Liver (tissue), 9 donors: ENCODE measurements around the gene TAGLN2. TPM values are rescaled to one million over a fixed set of nuclear protein-coding genes. Genes with fewer than 3 reads are reported as not detected.

ENCODE experiments used
- DNase-seq: peaks from one replicate; pipeline ENCODE4 v3.0.0-alpha.2; 2017; ENCODE audit warnings: low spot score
- H3K27ac ChIP-seq, 2 donors: one replicate each; pipeline ENCODE4 v1.7.0; 2013; ENCODE audit warnings: inconsistent platforms in 2 of 2, low read length in 2 of 2, control low read depth in 1 of 2, low read depth in 1 of 2, mild to moderate bottlenecking in 1 of 2
- H3K27me3 ChIP-seq, 4 donors: one replicate each; pipeline versions ENCODE4 v1.6.1 to v1.7.0; 2013; ENCODE audit warnings: low read length in 3 of 4, inconsistent platforms in 1 of 4, mild to moderate bottlenecking in 1 of 4, moderate library complexity in 1 of 4; ENCODE audit not compliant: control insufficient read depth in 4 of 4, insufficient read depth in 4 of 4
- H3K36me3 ChIP-seq, 4 donors: one replicate each; pipeline versions ENCODE4 v1.6.1 to v1.7.0; 2013; ENCODE audit warnings: low read length in 3 of 4, mild to moderate bottlenecking in 3 of 4, low read depth in 1 of 4, moderate library complexity in 1 of 4; ENCODE audit not compliant: control insufficient read depth in 4 of 4, insufficient read depth in 3 of 4
- H3K4me1 ChIP-seq, 4 donors: one replicate each; pipeline versions ENCODE4 v1.6.1 to v1.7.0; 2013; ENCODE audit warnings: low read length in 3 of 4, mild to moderate bottlenecking in 3 of 4, moderate library complexity in 1 of 4; ENCODE audit not compliant: control insufficient read depth in 4 of 4, insufficient read depth in 4 of 4
- H3K4me3 ChIP-seq, 3 donors: one replicate each; pipeline versions ENCODE4 v1.6.1 to v1.7.0; 2013; ENCODE audit warnings: low read length in 3 of 3, control low read depth in 1 of 3, low read depth in 1 of 3, mild to moderate bottlenecking in 1 of 3
- H3K9ac ChIP-seq, 2 donors: one replicate each; pipeline ENCODE4 v1.7.0; 2013; ENCODE audit warnings: low read length in 2 of 2, mild to moderate bottlenecking in 2 of 2, moderate library complexity in 2 of 2, control low read depth in 1 of 2, low read depth in 1 of 2
- H3K9me3 ChIP-seq, 4 donors: one replicate each; pipeline versions ENCODE4 v1.6.1 to v1.7.0; 2013; ENCODE audit warnings: low read length in 3 of 4; ENCODE audit not compliant: control insufficient read depth in 4 of 4
- EGR1 ChIP-seq, 2 donors: IDR thresholded peaks; 2 replicates each; pipeline ENCODE4 v1.6.1; 2016 to 2018; ENCODE audit warnings: antibody characterized with exemption in 2 of 2, low read depth in 2 of 2
- GABPA ChIP-seq, 2 donors: IDR thresholded peaks in 1 of 2; conservative IDR thresholded peaks in 1 of 2; 2 replicates each; pipeline ENCODE4 v1.6.1; 2016; ENCODE audit warnings: antibody characterized with exemption in 2 of 2, mild to moderate bottlenecking in 1 of 2, moderate library complexity in 1 of 2
- HNF4A ChIP-seq, 2 donors: conservative IDR thresholded peaks; 2 replicates each; pipeline ENCODE4 v1.6.1; 2016; ENCODE audit warnings: antibody characterized with exemption in 2 of 2, mild to moderate bottlenecking in 2 of 2
- JUND ChIP-seq, 2 donors: IDR thresholded peaks; 2 replicates each; pipeline ENCODE4 v1.6.1; 2016; ENCODE audit warnings: antibody characterized with exemption in 2 of 2
- NR2F2 ChIP-seq: IDR thresholded peaks from 2 replicates; pipeline ENCODE4 v1.6.1; 2016; ENCODE audit warnings: antibody characterized with exemption
- RAD21 ChIP-seq, 2 donors: IDR thresholded peaks; 2 replicates each; pipeline ENCODE4 v1.6.1; 2016; ENCODE audit warnings: antibody characterized with exemption in 2 of 2, mild to moderate bottlenecking in 2 of 2
- RXRA ChIP-seq, 2 donors: IDR thresholded peaks; 2 replicates each; pipeline ENCODE4 v1.6.1; 2017 to 2018; ENCODE audit warnings: antibody characterized with exemption in 2 of 2, mild to moderate bottlenecking in 1 of 2
- TAF1 ChIP-seq: conservative IDR thresholded peaks from 2 replicates; pipeline ENCODE4 v1.6.1; 2016; ENCODE audit warnings: antibody characterized with exemption, mild to moderate bottlenecking
- WGBS: extraction: QIAGEN DNeasy Blood & Tissue Kit; methylation state at CpG from one replicate; pipeline ENCODE4 v1.1.7; 2013; 5-methylcytosine and 5-hydroxymethylcytosine counted together
- polyA plus RNA-seq, 2 donors: library from polyadenylated mRNA; stranded (reverse) in 1 of 2; unstranded in 1 of 2; fragments of 200-250 nt in 1 of 2; fragments of >200 nt in 1 of 2; fragmentation: Nextera tagmentation in 1 of 2; extraction: Ambion mirVana in 1 of 2; gene quantifications; one replicate each; pipeline versions ENCODE4 v1.2.1 to v1.2.3, GENCODE V29; 2013 to 2015
- total RNA-seq, 2 donors: library from RNA; depleted of rRNA; stranded (reverse); fragments of >200 nt; gene quantifications; one replicate each; pipeline ENCODE4 v1.2.3, GENCODE V29; 2014
- TF ChIP-seq, protein P1 (sequence below): fragments of 150-350 bp; IDR thresholded peaks from 2 replicates; pipeline ENCODE4 v1.5.1; 2017; ENCODE audit warnings: improper control_type of control experiment, low read depth, low read length; ENCODE audit not compliant: missing input control
- TF ChIP-seq, protein P2 (sequence below): IDR thresholded peaks from 2 replicates; pipeline ENCODE4 v1.6.1; 2016; ENCODE audit warnings: antibody characterized with exemption
- TF ChIP-seq, protein P3 (sequence below): IDR thresholded peaks from 2 replicates; pipeline ENCODE4 v1.6.1; 2016; ENCODE audit warnings: antibody characterized with exemption, mild to moderate bottlenecking
- TF ChIP-seq, protein P4 (sequence below): IDR thresholded peaks from 2 replicates; pipeline ENCODE4 v1.6.1; 2016; ENCODE audit warnings: antibody characterized with exemption
- donor health status: healthy.
- donor health status: healthy.
- donor health status: healthy.
- donor health status: healthy.
- donor health status: healthy.

TAGLN2 gene
- total and polyA plus RNA-seq, 4 donors = 46.4 to 113 (median 79.8) TPM

DNA sequence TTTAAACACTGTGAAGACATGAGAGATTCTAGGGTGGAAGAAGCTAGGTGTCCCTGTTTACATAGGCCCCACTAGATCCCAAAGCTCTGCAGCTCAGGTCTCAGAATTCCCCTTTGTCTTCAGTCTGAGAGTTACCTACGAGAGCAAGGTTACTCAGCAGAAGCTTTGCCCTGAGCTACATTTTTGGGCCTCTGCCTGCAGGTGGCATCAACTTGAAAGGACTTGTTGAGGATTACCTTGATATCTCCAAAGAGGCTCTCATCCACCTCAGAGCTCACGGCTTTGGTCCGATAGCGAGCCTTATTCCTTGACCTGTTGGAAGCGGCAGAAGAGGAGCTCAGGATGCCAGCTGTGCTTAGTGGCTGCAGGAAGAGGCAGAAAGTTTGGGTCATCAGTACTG is 32.4 kb downstream of the TAGLN2 start:
- H3K9me3 ChIP-seq = no peaks in the 10 kb centered on the region
- H3K9ac ChIP-seq = no peak overlapping the region
- TF ChIP-seq, protein P1, sequence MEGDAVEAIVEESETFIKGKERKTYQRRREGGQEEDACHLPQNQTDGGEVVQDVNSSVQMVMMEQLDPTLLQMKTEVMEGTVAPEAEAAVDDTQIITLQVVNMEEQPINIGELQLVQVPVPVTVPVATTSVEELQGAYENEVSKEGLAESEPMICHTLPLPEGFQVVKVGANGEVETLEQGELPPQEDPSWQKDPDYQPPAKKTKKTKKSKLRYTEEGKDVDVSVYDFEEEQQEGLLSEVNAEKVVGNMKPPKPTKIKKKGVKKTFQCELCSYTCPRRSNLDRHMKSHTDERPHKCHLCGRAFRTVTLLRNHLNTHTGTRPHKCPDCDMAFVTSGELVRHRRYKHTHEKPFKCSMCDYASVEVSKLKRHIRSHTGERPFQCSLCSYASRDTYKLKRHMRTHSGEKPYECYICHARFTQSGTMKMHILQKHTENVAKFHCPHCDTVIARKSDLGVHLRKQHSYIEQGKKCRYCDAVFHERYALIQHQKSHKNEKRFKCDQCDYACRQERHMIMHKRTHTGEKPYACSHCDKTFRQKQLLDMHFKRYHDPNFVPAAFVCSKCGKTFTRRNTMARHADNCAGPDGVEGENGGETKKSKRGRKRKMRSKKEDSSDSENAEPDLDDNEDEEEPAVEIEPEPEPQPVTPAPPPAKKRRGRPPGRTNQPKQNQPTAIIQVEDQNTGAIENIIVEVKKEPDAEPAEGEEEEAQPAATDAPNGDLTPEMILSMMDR = peak; percentile 27
- TF ChIP-seq, protein P2, sequence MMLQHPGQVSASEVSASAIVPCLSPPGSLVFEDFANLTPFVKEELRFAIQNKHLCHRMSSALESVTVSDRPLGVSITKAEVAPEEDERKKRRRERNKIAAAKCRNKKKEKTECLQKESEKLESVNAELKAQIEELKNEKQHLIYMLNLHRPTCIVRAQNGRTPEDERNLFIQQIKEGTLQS = no peak
- TF ChIP-seq RAD21 (IDR thresholded peaks at IDR 0.05) (peak; percentile 51 to 64), EGR1 (IDR thresholded peaks at IDR 0.05; ENCODE audit: low read depth in 2 of 2) (no peak)
- DNase-seq = no peak
- WGBS = 74% methylated on average over 5 of the region's 5 CpGs
- H3K27ac ChIP-seq = no peak overlapping the region
- H3K4me1 ChIP-seq = peaks cover 0 to 8% (median 2%) of the 10 kb centered on the region in 4 donors
- no peak overlapping the region for H3K4me3 ChIP-seq
- H3K36me3 ChIP-seq = no peaks in the 10 kb centered on the region
- H3K27me3 ChIP-seq = no peaks in the 10 kb centered on the region

DNA sequence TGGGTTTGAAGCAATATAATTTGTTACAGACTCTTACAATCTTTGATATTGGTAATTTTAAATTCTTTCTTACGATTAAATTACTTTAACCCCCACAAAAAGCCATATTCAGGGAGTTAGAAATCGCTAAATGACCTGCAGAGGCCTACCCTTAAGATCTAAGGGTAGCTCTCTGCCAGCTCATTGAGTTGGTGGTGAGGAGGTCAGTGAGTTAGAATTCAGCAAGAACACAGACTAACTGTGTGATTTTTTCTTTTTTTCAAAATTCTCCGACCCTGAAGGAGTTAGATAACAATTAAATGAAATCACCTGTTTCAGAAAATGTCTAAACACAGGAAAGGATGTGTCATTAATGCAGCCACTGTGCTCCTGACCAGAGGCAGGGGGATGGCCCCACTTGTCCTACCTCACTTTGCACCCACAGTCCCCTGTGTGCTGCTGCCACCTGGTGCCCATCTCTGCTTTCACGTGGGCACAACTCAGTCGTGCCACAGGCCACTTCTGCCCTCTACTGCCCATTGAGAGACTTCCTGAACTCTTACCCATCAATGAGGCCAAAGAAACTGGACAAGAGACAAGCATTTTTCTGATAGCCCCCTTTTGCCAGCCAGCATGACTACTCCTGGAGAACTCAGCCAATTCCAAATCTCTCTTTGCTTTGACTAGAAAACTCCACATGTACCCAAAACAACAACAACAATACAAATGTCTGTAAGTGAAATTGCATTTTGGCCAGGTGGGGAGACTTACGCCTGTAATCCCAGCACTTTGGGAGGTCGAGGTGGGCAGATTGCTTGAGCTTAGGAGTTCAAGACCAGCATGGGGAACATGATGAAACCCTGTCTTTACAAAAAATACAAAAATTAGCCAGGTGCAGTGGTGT is 33.8 kb downstream of the TAGLN2 start:
- 43% methylated on average over 7 of the region's 7 CpGs for WGBS
- H3K27me3 ChIP-seq = no peaks in the 10 kb centered on the region
- peak; percentile 51 for DNase-seq
- no peak overlapping the region for H3K9ac ChIP-seq
- H3K36me3 ChIP-seq = no peaks in the 10 kb centered on the region
- no peak overlapping the region for H3K4me3 ChIP-seq
- TF ChIP-seq TAF1 (no peak), RAD21 (IDR thresholded peaks at IDR 0.05) (peak; percentile 100), NR2F2 (peak; percentile 68), JUND (IDR thresholded peaks at IDR 0.05) (no peak), GABPA (IDR thresholded peaks at IDR 0.05 in 1 of 2, conservative IDR thresholded peaks at IDR 0.05 in 1 of 2) (no peak), RXRA (IDR thresholded peaks at IDR 0.05) (peak; percentile 8 to 56), HNF4A (conservative IDR thresholded peaks at IDR 0.05) (peak in 1 of 2 donors; percentile 17), EGR1 (IDR thresholded peaks at IDR 0.05; ENCODE audit: low read depth in 2 of 2) (no peak)
- TF ChIP-seq, protein P3, sequence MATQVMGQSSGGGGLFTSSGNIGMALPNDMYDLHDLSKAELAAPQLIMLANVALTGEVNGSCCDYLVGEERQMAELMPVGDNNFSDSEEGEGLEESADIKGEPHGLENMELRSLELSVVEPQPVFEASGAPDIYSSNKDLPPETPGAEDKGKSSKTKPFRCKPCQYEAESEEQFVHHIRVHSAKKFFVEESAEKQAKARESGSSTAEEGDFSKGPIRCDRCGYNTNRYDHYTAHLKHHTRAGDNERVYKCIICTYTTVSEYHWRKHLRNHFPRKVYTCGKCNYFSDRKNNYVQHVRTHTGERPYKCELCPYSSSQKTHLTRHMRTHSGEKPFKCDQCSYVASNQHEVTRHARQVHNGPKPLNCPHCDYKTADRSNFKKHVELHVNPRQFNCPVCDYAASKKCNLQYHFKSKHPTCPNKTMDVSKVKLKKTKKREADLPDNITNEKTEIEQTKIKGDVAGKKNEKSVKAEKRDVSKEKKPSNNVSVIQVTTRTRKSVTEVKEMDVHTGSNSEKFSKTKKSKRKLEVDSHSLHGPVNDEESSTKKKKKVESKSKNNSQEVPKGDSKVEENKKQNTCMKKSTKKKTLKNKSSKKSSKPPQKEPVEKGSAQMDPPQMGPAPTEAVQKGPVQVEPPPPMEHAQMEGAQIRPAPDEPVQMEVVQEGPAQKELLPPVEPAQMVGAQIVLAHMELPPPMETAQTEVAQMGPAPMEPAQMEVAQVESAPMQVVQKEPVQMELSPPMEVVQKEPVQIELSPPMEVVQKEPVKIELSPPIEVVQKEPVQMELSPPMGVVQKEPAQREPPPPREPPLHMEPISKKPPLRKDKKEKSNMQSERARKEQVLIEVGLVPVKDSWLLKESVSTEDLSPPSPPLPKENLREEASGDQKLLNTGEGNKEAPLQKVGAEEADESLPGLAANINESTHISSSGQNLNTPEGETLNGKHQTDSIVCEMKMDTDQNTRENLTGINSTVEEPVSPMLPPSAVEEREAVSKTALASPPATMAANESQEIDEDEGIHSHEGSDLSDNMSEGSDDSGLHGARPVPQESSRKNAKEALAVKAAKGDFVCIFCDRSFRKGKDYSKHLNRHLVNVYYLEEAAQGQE = no peak
- TF ChIP-seq, protein P1 = peak; percentile 99
- TF ChIP-seq, protein P4, sequence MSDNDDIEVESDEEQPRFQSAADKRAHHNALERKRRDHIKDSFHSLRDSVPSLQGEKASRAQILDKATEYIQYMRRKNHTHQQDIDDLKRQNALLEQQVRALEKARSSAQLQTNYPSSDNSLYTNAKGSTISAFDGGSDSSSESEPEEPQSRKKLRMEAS = no peak
- no peak overlapping the region for H3K27ac ChIP-seq
- H3K4me1 ChIP-seq = peaks cover 0 to 8% (median 1%) of the 10 kb centered on the region in 4 donors
- no peaks in the 10 kb centered on the region for H3K9me3 ChIP-seq
